Liver (tissue), 9 donors: Measurements from ENCODE around the gene STOM. TPM values are rescaled to one million over a fixed set of nuclear protein-coding genes. Genes with fewer than 3 reads are reported as not detected.

Experiments
- DNase-seq: peaks from one replicate; pipeline ENCODE4 v3.0.0-alpha.2; 2017; ENCODE audit warnings: low spot score
- H3K27ac ChIP-seq, 2 donors: one replicate each; pipeline ENCODE4 v1.7.0; 2013; ENCODE audit warnings: inconsistent platforms in 2 of 2, low read length in 2 of 2, control low read depth in 1 of 2, low read depth in 1 of 2, mild to moderate bottlenecking in 1 of 2
- H3K27me3 ChIP-seq, 4 donors: one replicate each; pipeline versions ENCODE4 v1.6.1 to v1.7.0; 2013; ENCODE audit warnings: low read length in 3 of 4, inconsistent platforms in 1 of 4, mild to moderate bottlenecking in 1 of 4, moderate library complexity in 1 of 4; ENCODE audit not compliant: control insufficient read depth in 4 of 4, insufficient read depth in 4 of 4
- H3K36me3 ChIP-seq, 4 donors: one replicate each; pipeline versions ENCODE4 v1.6.1 to v1.7.0; 2013; ENCODE audit warnings: low read length in 3 of 4, mild to moderate bottlenecking in 3 of 4, low read depth in 1 of 4, moderate library complexity in 1 of 4; ENCODE audit not compliant: control insufficient read depth in 4 of 4, insufficient read depth in 3 of 4
- H3K4me1 ChIP-seq, 4 donors: one replicate each; pipeline versions ENCODE4 v1.6.1 to v1.7.0; 2013; ENCODE audit warnings: low read length in 3 of 4, mild to moderate bottlenecking in 3 of 4, moderate library complexity in 1 of 4; ENCODE audit not compliant: control insufficient read depth in 4 of 4, insufficient read depth in 4 of 4
- H3K4me3 ChIP-seq, 3 donors: one replicate each; pipeline versions ENCODE4 v1.6.1 to v1.7.0; 2013; ENCODE audit warnings: low read length in 3 of 3, control low read depth in 1 of 3, low read depth in 1 of 3, mild to moderate bottlenecking in 1 of 3
- H3K9ac ChIP-seq, 2 donors: one replicate each; pipeline ENCODE4 v1.7.0; 2013; ENCODE audit warnings: low read length in 2 of 2, mild to moderate bottlenecking in 2 of 2, moderate library complexity in 2 of 2, control low read depth in 1 of 2, low read depth in 1 of 2
- H3K9me3 ChIP-seq, 4 donors: one replicate each; pipeline versions ENCODE4 v1.6.1 to v1.7.0; 2013; ENCODE audit warnings: low read length in 3 of 4; ENCODE audit not compliant: control insufficient read depth in 4 of 4
- ATF3 ChIP-seq: IDR thresholded peaks from 2 replicates; pipeline ENCODE4 v1.6.1; 2016; ENCODE audit warnings: antibody characterized with exemption
- CTCF ChIP-seq: fragments of 150-350 bp; IDR thresholded peaks from 2 replicates; pipeline ENCODE4 v1.5.1; 2017; ENCODE audit warnings: improper control_type of control experiment, low read depth, low read length; ENCODE audit not compliant: missing input control
- EGR1 ChIP-seq, 2 donors: IDR thresholded peaks; 2 replicates each; pipeline ENCODE4 v1.6.1; 2016 to 2018; ENCODE audit warnings: antibody characterized with exemption in 2 of 2, low read depth in 2 of 2
- FOXA1 ChIP-seq: IDR thresholded peaks from 2 replicates; pipeline ENCODE4 v1.6.1; 2016; ENCODE audit warnings: antibody characterized with exemption
- FOXA2 ChIP-seq: IDR thresholded peaks from 2 replicates; pipeline ENCODE4 v1.6.1; 2016; ENCODE audit warnings: antibody characterized with exemption
- GABPA ChIP-seq, 2 donors: IDR thresholded peaks in 1 of 2; conservative IDR thresholded peaks in 1 of 2; 2 replicates each; pipeline ENCODE4 v1.6.1; 2016; ENCODE audit warnings: antibody characterized with exemption in 2 of 2, mild to moderate bottlenecking in 1 of 2, moderate library complexity in 1 of 2
- HNF4A ChIP-seq, 2 donors: conservative IDR thresholded peaks; 2 replicates each; pipeline ENCODE4 v1.6.1; 2016; ENCODE audit warnings: antibody characterized with exemption in 2 of 2, mild to moderate bottlenecking in 2 of 2
- HNF4G ChIP-seq: IDR thresholded peaks from 2 replicates; pipeline ENCODE4 v1.6.1; 2016; ENCODE audit warnings: antibody characterized with exemption
- JUND ChIP-seq, 2 donors: IDR thresholded peaks; 2 replicates each; pipeline ENCODE4 v1.6.1; 2016; ENCODE audit warnings: antibody characterized with exemption in 2 of 2
- NR2F2 ChIP-seq: IDR thresholded peaks from 2 replicates; pipeline ENCODE4 v1.6.1; 2016; ENCODE audit warnings: antibody characterized with exemption
- RAD21 ChIP-seq, 2 donors: IDR thresholded peaks; 2 replicates each; pipeline ENCODE4 v1.6.1; 2016; ENCODE audit warnings: antibody characterized with exemption in 2 of 2, mild to moderate bottlenecking in 2 of 2
- REST ChIP-seq: IDR thresholded peaks from 2 replicates; pipeline ENCODE4 v1.6.1; 2016; ENCODE audit warnings: antibody characterized with exemption, mild to moderate bottlenecking
- RXRA ChIP-seq, 2 donors: IDR thresholded peaks; 2 replicates each; pipeline ENCODE4 v1.6.1; 2017 to 2018; ENCODE audit warnings: antibody characterized with exemption in 2 of 2, mild to moderate bottlenecking in 1 of 2
- SP1 ChIP-seq: IDR thresholded peaks from 2 replicates; pipeline ENCODE4 v1.6.1; 2018; ENCODE audit warnings: antibody characterized with exemption, mild to moderate bottlenecking
- TAF1 ChIP-seq: conservative IDR thresholded peaks from 2 replicates; pipeline ENCODE4 v1.6.1; 2016; ENCODE audit warnings: antibody characterized with exemption, mild to moderate bottlenecking
- YY1 ChIP-seq: IDR thresholded peaks from 2 replicates; pipeline ENCODE4 v1.6.1; 2016; ENCODE audit warnings: antibody characterized with exemption, mild to moderate bottlenecking
- ZBTB33 ChIP-seq: IDR thresholded peaks from 2 replicates; pipeline ENCODE4 v1.6.1; 2016; ENCODE audit warnings: antibody characterized with exemption
- WGBS: extraction: QIAGEN DNeasy Blood & Tissue Kit; methylation state at CpG from one replicate; pipeline ENCODE4 v1.1.7; 2013; 5-methylcytosine and 5-hydroxymethylcytosine counted together
- polyA plus RNA-seq, 2 donors: library from polyadenylated mRNA; stranded (reverse) in 1 of 2; unstranded in 1 of 2; fragments of 200-250 nt in 1 of 2; fragments of >200 nt in 1 of 2; fragmentation: Nextera tagmentation in 1 of 2; extraction: Ambion mirVana in 1 of 2; gene quantifications; one replicate each; pipeline versions ENCODE4 v1.2.1 to v1.2.3, GENCODE V29; 2013 to 2015
- total RNA-seq, 2 donors: library from RNA; depleted of rRNA; stranded (reverse); fragments of >200 nt; gene quantifications; one replicate each; pipeline ENCODE4 v1.2.3, GENCODE V29; 2014
- donor health status: healthy.
- donor health status: healthy.
- donor health status: healthy.
- donor health status: healthy.
- donor health status: healthy.

Gene STOM
- total and polyA plus RNA-seq, 4 donors: 150 to 398 (median 265) TPM

GRCh38 chr9:121395558-121395957 lies 25.5 kb upstream of the STOM start:
- Histone ChIP-seq H3K4me1 (peaks cover 0 to 1% (median 0%) of the 10 kb centered on the region in 4 donors), H3K27me3 (no peaks in the 10 kb centered on the region), H3K36me3 (no peaks in the 10 kb centered on the region), H3K27ac (no peak overlapping the region), H3K9ac (no peak overlapping the region), H3K4me3 (no peak overlapping the region), H3K9me3 (peaks cover 0 to 4% (median 0%) of the 10 kb centered on the region in 4 donors)
- TF ChIP-seq NR2F2: no peak
- no peak for DNase-seq

GRCh38 chr9:121394292-121394691 lies 24.2 kb upstream of the STOM start:
- Histone ChIP-seq H3K27ac (no peak overlapping the region), H3K4me1 (peaks cover 0 to 1% (median 0%) of the 10 kb centered on the region in 4 donors), H3K4me3 (no peak overlapping the region), H3K36me3 (no peaks in the 10 kb centered on the region), H3K27me3 (no peaks in the 10 kb centered on the region), H3K9ac (no peak overlapping the region), H3K9me3 (peaks cover 0 to 4% (median 0%) of the 10 kb centered on the region in 4 donors)
- 91% methylated on average over 3 of the region's 3 CpGs for WGBS
- no peak for TF ChIP-seq HNF4G
- no peak for TF ChIP-seq EGR1 (IDR thresholded peaks at IDR 0.05; ENCODE audit: low read depth in 2 of 2)
- no peak for TF ChIP-seq REST
- TF ChIP-seq SP1: no peak
- no peak for TF ChIP-seq RXRA (IDR thresholded peaks at IDR 0.05)
- TF ChIP-seq JUND (IDR thresholded peaks at IDR 0.05): no peak
- TF ChIP-seq FOXA1: no peak
- no peak for TF ChIP-seq GABPA (IDR thresholded peaks at IDR 0.05 in 1 of 2, conservative IDR thresholded peaks at IDR 0.05 in 1 of 2)
- no peak for DNase-seq

- no peak overlapping the region for H3K4me3 ChIP-seq
- 61% methylated on average over 2 of the region's 2 CpGs for WGBS
- peaks cover 0 to 4% (median 0%) of the 10 kb centered on the region in 4 donors for H3K9me3 ChIP-seq
- H3K27ac ChIP-seq: no peak overlapping the region
- no peaks in the 10 kb centered on the region for H3K27me3 ChIP-seq
- H3K4me1 ChIP-seq: peaks cover 0 to 1% (median 0%) of the 10 kb centered on the region in 4 donors
- no peaks in the 10 kb centered on the region for H3K36me3 ChIP-seq
- no peak for DNase-seq
- H3K9ac ChIP-seq: no peak overlapping the region
- TF ChIP-seq ZBTB33 (no peak), HNF4A (conservative IDR thresholded peaks at IDR 0.05) (no peak), FOXA1 (no peak), EGR1 (IDR thresholded peaks at IDR 0.05; ENCODE audit: low read depth in 2 of 2) (no peak), FOXA2 (no peak), ATF3 (no peak), RAD21 (IDR thresholded peaks at IDR 0.05) (no peak), REST (no peak), YY1 (no peak), JUND (IDR thresholded peaks at IDR 0.05) (no peak), NR2F2 (no peak), TAF1 (no peak), RXRA (IDR thresholded peaks at IDR 0.05) (no peak), CTCF (no peak), SP1 (no peak), HNF4G (no peak), GABPA (IDR thresholded peaks at IDR 0.05 in 1 of 2, conservative IDR thresholded peaks at IDR 0.05 in 1 of 2) (no peak)
These were observed 23.3 kb upstream of the STOM start for GRCh38 chr9:121393318-121393717.
